HT-29 (cell line): ENCODE measurements around the gene NKAPD1. TPM values are rescaled to one million over a fixed set of nuclear protein-coding genes. Genes with fewer than 3 reads are reported as not detected.

Experiments
- small RNA-seq: library from RNA; depleted of rRNA; stranded (forward); fragments of <200 nt; gene quantifications from one replicate; pipeline ENCODE3, GENCODE V24; 2014
- total RNA-seq: library from RNA; depleted of rRNA; stranded (reverse); fragments of >200 nt; shearing (Covaris generic); gene quantifications from 2 replicates; pipeline ENCODE4 v1.2.3, GENCODE V29; 2014; rRNA removed

The NKAPD1 gene
- total RNA-seq, 1 experiment from 2014 or later: 13.4 TPM

Small RNAs within 50 kb of the gene (small RNA-seq; reads per million reads assigned to genes)
- not detected for gene AP000907.3
- gene RNU6-893P: not detected

Other genes with a start within 250 kb of the NKAPD1 start
- 16.5 and 23.9 TPM in 2 replicates for gene ALG9, start 202.7 kb upstream of the NKAPD1 start, total RNA-seq
- gene FDXACB1, start 195.1 kb upstream of the NKAPD1 start, total RNA-seq: 1.8 and 3.1 TPM in 2 replicates
- 8.8 and 11.9 TPM in 2 replicates for gene CFAP68, start 194.8 kb upstream of the NKAPD1 start, total RNA-seq
- gene CRYAB, start 162.5 kb upstream of the NKAPD1 start, total RNA-seq: not detected in 2 replicates
- gene HSPB2, start 161.6 kb upstream of the NKAPD1 start, total RNA-seq: not detected in 2 replicates
- 4.3 and 6.3 TPM in 2 replicates for gene C11orf52, start 155.4 kb upstream of the NKAPD1 start, total RNA-seq
- gene DIXDC1, start 137.0 kb upstream of the NKAPD1 start, total RNA-seq: 2.0 and 2.6 TPM in 2 replicates
- 37.2 and 42.4 TPM in 2 replicates for gene DLAT, start 48.9 kb upstream of the NKAPD1 start, total RNA-seq
- 0.52 and 0.97 TPM in 2 replicates for gene PIH1D2, start 282 bp upstream of the NKAPD1 start, total RNA-seq
- gene TIMM8B, start 12.5 kb downstream of the NKAPD1 start, total RNA-seq: 212 and 216 TPM in 2 replicates
- gene SDHD, start 12.6 kb downstream of the NKAPD1 start, total RNA-seq: 144 and 195 TPM in 2 replicates
- 1.8 TPM in 2 replicates for gene IL18, start 89.8 kb downstream of the NKAPD1 start, total RNA-seq
- not detected in 2 replicates for gene TEX12, start 93.1 kb downstream of the NKAPD1 start, total RNA-seq
- gene BCO2, start 101.2 kb downstream of the NKAPD1 start, total RNA-seq: 0.84 and 3.8 TPM in 2 replicates
- 28.3 and 44.7 TPM in 2 replicates for gene PTS, start 152.1 kb downstream of the NKAPD1 start, total RNA-seq
- gene PLET1, start 186.6 kb downstream of the NKAPD1 start, total RNA-seq: not detected in 2 replicates